ENCODE measurements around the gene ATP9A. TPM values are rescaled to one million over a fixed set of nuclear protein-coding genes. Genes with fewer than 3 reads are reported as not detected.

Gene ATP9A
- total and polyA plus RNA-seq, 2 of the 8 experiments (the other 6 are each of a cell fraction or from before 2014, with no cell fraction given): 5.0 to 6.4 TPM

DNA sequence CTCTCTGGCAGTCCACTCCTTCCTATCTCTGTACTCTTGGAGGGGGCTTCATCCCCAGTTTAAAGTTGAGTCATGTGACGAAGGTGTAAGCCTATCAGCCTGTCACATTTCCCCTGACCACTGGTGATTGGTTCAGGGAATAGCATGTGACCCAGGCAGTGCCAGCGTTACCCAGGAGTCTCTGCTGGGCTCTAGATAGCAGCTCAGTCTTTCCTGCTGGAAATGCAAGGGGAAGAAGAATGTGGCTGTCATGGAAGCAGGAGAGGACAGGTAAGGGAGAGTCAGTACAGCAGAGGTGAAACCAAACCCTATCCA, 190.1 kb downstream of the ATP9A start:
- FAIRE-seq (no peak), DNase-seq (ENCODE audit: low read depth in 1 of 2, low spot score in 2 of 2) (no peak)
- Histone ChIP-seq H3K18ac (ENCODE audit: extremely low read depth, low read length) (no peak overlapping the region), H2AFZ (ENCODE audit: low read length) (no peak overlapping the region), H3K27ac (ENCODE audit: low read depth, low read length) (no peak overlapping the region), H4K91ac (replicated peaks; ENCODE audit: insufficient read length, low read length) (no peak overlapping the region), H3K56ac (replicated peaks; ENCODE audit: insufficient read length, low read depth, low read length) (no peak overlapping the region), H3K27me3 (replicated peaks in 1 of 4; ENCODE audit: control insufficient read depth in 3 of 4, extremely low read depth in 1 of 4, insufficient read depth in 3 of 4, low read length in 3 of 4) (no peaks in the 10 kb centered on the region; a peak in 2 of 7 replicates), H2BK12ac (ENCODE audit: low read depth, low read length) (no peak overlapping the region), H3K14ac (ENCODE audit: insufficient read length) (no peak overlapping the region), H4K8ac (ENCODE audit: extremely low read depth, insufficient read depth, low read length) (no peak overlapping the region; the same call in 1 of the 2 replicates), H3K79me1 (ENCODE audit: low read depth, low read length) (no peaks in the 10 kb centered on the region), H2BK120ac (replicated peaks; ENCODE audit: low read depth, low read length) (no peak overlapping the region), H3K9ac (replicated peaks in 1 of 4; ENCODE audit: extremely low read depth in 1 of 4, low read depth in 3 of 4, low read length in 3 of 4) (no peak overlapping the region), H3K79me2 (ENCODE audit: control insufficient read depth in 1 of 2, insufficient read depth in 2 of 2, low read length in 2 of 2) (no peaks in the 10 kb centered on the region), H3K23ac (ENCODE audit: insufficient read length) (no peak overlapping the region), H4K20me1 (replicated peaks in 1 of 2; ENCODE audit: control insufficient read depth in 1 of 2, insufficient read depth in 2 of 2, low read length in 2 of 2) (no peaks in the 10 kb centered on the region), H4K5ac (ENCODE audit: insufficient read length, low read depth, low read length) (no peak overlapping the region), H3K23me2 (ENCODE audit: low read depth, low read length) (no peaks in the 10 kb centered on the region; the same call in 1 of the 2 replicates), H2BK20ac (ENCODE audit: low read length) (no peak overlapping the region), H3K36me3 (ENCODE audit: control insufficient read depth in 2 of 4, insufficient read depth in 4 of 4, low read length in 3 of 4) (no peaks in the 10 kb centered on the region), H3K4me3 (ENCODE audit: extremely low read depth in 1 of 4, insufficient read depth in 2 of 4, low read depth in 3 of 4, low read length in 4 of 4) (no peak overlapping the region), H2AK5ac (ENCODE audit: low read depth, low read length) (no peak overlapping the region), H3K4me2 (ENCODE audit: insufficient read depth in 1 of 2, low read depth in 2 of 2, low read length in 2 of 2) (no peak overlapping the region), H3K4ac (replicated peaks; ENCODE audit: insufficient read length, low read depth, low read length) (no peak overlapping the region), H3K4me1 (replicated peaks in 1 of 4; ENCODE audit: control insufficient read depth in 3 of 4, insufficient read depth in 4 of 4, low read length in 3 of 4) (no peaks in the 10 kb centered on the region), H2BK5ac (ENCODE audit: low read depth, low read length) (no peak overlapping the region), H2BK15ac (ENCODE audit: low read length) (no peak overlapping the region), H3K9me3 (ENCODE audit: insufficient read depth in 2 of 2, low read depth in 1 of 2, low read length in 1 of 2) (no peaks in the 10 kb centered on the region)
- POLR2A ChIA-PET (ENCODE audit: partially characterized antibody): no interaction called here
- TF ChIP-seq ZNF274 (IDR thresholded peaks at IDR 0.05; ENCODE audit: borderline replicate concordance, extremely low read depth, low read length): no peak
- no peak for TF ChIP-seq GABPA (IDR thresholded peaks at IDR 0.05; ENCODE audit: borderline replicate concordance, insufficient read depth, low read length)
- TF ChIP-seq, protein P1, sequence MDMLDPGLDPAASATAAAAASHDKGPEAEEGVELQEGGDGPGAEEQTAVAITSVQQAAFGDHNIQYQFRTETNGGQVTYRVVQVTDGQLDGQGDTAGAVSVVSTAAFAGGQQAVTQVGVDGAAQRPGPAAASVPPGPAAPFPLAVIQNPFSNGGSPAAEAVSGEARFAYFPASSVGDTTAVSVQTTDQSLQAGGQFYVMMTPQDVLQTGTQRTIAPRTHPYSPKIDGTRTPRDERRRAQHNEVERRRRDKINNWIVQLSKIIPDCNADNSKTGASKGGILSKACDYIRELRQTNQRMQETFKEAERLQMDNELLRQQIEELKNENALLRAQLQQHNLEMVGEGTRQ (IDR thresholded peaks at IDR 0.05; ENCODE audit: low read length): 0 out of 2 replicates have a peak, but pooled peaks have one; percentile 24
- no peak for TF ChIP-seq BCL11A (IDR thresholded peaks at IDR 0.05; ENCODE audit: low read depth in 2 of 2, low read length in 2 of 2)
- no peak for TF ChIP-seq POLR2AphosphoS5 (IDR thresholded peaks at IDR 0.05; ENCODE audit: low read depth, low read length)
- 83% methylated on average over 2 of the region's 2 CpGs; no CpG with 5 or more reads in 1 of the 2 experiments for WGBS, 2 experiments (ENCODE audit: extremely low coverage in 1 of 2, insufficient coverage in 1 of 2, insufficient read length in 1 of 2, insufficient replicate concordance in 2 of 2, low coverage in 1 of 2, low lambda C conversion rate in 2 of 2, missing lambda C conversion rate in 1 of 2)
- CTCF ChIA-PET (ENCODE audit: partially characterized antibody): interaction anchor here (1.4 to 1.7 kb wide), 2 partner anchors 17 to 254 kb away, joined by 3 to 8 read pairs; no protein-coding TSS in a partner anchor

Measured in H1 (cell line).